Mucosa of rectum (tissue), 2 donors: ENCODE measurements around the gene NPAS3.

Experiments used
- H3K27ac ChIP-seq, 2 donors: one replicate each; pipeline ENCODE4 v1.7.0; 2013; ENCODE audit warnings: inconsistent platforms in 2 of 2, low read depth in 2 of 2, low read length in 2 of 2
- H3K27me3 ChIP-seq, 2 donors: one replicate each; pipeline ENCODE4 v1.7.0; 2013; ENCODE audit warnings: low read length in 2 of 2; ENCODE audit not compliant: control insufficient read depth in 2 of 2, insufficient read depth in 2 of 2
- H3K36me3 ChIP-seq, 2 donors: one replicate each; pipeline ENCODE4 v1.7.0; 2013; ENCODE audit warnings: low read length in 2 of 2; ENCODE audit not compliant: control insufficient read depth in 2 of 2, insufficient read depth in 2 of 2
- H3K4me1 ChIP-seq, 2 donors: one replicate each; pipeline ENCODE4 v1.7.0; 2013; ENCODE audit warnings: low read length in 2 of 2, mild to moderate bottlenecking in 1 of 2; ENCODE audit not compliant: control insufficient read depth in 2 of 2, insufficient read depth in 2 of 2
- H3K4me3 ChIP-seq, 2 donors: one replicate each; pipeline ENCODE4 v1.7.0; 2013; ENCODE audit warnings: low read length in 2 of 2
- H3K9ac ChIP-seq, 2 donors: one replicate each; pipeline ENCODE4 v1.7.0; 2013; ENCODE audit warnings: low read length in 2 of 2, low read depth in 1 of 2, mild to moderate bottlenecking in 1 of 2
- H3K9me3 ChIP-seq, 2 donors: one replicate each; pipeline ENCODE4 v1.7.0; 2013; ENCODE audit warnings: low read length in 2 of 2; ENCODE audit not compliant: control insufficient read depth in 2 of 2
- donor health status: healthy.
- donor health status: Normal muscosa, but diverticular disease.

The NPAS3 gene

DNA sequence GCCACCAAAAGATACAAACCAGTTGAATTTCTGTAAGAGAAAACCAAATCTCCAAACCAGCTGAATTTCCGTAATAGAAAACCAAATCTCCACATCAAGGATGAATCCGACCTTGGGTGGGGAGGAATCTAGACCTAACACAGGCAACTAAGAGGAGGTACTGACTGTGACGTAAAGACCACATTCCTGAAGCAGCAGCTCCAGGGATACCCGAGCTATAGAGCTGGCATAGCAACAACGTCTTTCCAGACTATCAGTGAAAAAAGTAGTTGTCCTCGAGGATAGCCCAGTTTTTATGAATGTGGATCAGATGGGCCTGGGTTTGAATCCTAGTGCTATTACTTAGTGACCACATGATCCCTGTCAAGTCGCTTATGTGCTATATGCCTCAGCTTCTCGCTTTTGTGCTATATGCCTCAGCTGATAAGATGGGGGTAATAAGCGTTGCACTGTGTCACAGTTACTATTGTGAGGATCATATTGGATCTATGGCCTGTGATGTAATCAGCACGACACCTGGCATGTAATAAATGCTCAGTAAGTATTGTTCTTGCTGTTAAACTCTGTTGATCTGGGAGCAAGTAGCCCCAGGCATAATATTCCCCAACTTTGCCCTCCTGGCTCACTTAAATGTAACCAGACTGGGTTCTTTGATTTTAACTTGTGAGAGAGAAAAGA, 898.4 kb downstream of the NPAS3 start:
- Histone ChIP-seq H3K4me1 (peaks cover 0 to 4% of the 10 kb centered on the region in 2 donors), H3K36me3 (no peaks in the 10 kb centered on the region), H3K9me3 (no peaks in the 10 kb centered on the region), H3K4me3 (no peak overlapping the region), H3K9ac (no peak overlapping the region), H3K27ac (no peak overlapping the region), H3K27me3 (no peaks in the 10 kb centered on the region)

DNA sequence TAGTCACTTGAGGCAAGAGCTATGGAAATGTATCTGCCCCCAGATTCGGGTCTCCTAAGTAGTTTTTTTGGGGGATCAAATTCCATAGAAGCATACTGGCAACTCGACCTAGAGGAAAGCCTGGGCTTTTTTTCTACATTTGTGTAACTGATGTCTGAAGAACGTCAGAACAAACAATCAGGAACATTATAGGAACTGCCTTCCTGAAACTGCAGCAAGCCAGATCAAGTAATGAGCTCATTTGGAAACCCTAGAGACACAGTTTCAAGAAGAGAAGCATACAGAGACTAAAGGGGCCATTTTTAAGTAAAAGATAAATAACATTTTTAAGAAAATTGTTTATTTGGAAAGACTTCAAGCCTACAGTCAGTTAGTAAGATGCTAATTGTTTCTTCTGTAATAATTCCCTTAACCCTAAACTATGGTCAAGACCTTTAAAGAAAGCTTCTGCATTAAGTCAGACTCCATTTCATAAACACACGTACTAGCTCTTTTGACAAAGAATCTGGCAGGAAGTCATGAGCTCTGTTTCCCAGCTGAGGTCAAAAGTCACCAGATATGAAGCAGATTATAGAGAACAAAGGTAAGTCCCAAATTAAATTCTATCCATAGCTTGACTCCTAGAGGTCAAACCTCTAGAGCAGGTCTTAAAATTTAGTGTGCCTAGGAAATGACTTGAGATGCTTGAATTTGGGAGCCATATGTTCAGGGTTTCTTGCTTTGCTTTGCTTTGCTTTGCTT, 899.4 kb downstream of the NPAS3 start:
- no peaks in the 10 kb centered on the region for H3K27me3 ChIP-seq
- no peak overlapping the region for H3K4me3 ChIP-seq
- H3K9me3 ChIP-seq: no peaks in the 10 kb centered on the region
- H3K9ac ChIP-seq: no peak overlapping the region
- H3K4me1 ChIP-seq: peaks cover 0 to 7% of the 10 kb centered on the region in 2 donors
- H3K36me3 ChIP-seq: no peaks in the 10 kb centered on the region
- no peak overlapping the region for H3K27ac ChIP-seq

DNA sequence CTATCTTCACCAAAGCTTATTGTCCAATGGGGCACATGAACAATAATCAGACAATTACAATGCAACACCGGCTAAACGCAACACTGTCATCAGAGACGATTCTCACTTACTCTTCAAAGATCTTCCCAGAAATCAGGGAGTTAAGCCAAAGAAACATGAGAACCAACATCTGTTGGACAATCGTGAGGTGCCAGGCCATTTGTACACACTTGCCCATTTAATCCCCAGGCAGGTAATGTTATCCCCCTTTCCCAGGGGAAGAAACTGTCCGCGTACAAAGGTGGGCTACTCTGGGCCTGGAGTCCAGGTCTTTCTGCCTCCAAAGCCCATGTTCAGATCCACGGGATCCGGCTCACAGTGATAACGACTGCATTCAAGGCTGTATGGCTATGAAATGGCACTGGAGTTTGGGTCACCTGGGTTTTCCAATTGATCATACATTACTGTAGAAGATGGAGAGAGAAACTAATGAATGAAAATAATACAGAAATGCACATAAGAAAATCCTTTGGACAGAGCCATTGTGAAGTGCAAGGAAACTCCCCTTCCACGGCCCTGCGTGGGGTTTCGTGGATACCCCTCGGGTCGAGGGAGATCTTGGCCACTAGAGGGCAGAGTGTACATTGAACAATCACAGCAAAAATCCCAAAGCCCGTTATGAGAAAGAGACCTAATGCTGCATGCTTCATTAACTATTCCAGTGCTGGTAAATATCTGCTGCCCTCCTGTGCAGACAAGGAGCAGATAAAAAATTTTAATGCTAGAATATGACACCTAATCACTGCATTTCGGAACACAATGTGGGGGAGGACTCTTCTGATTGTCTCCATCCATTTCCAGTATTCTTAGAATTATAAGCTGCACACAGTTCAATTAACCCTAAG, 900.8 kb downstream of the NPAS3 start:
- H3K4me1 ChIP-seq: peaks cover 0 to 7% of the 10 kb centered on the region in 2 donors
- H3K4me3 ChIP-seq: no peak overlapping the region
- no peaks in the 10 kb centered on the region for H3K27me3 ChIP-seq
- no peak overlapping the region for H3K9ac ChIP-seq
- H3K36me3 ChIP-seq: no peaks in the 10 kb centered on the region
- no peak overlapping the region for H3K27ac ChIP-seq
- H3K9me3 ChIP-seq: no peaks in the 10 kb centered on the region

DNA sequence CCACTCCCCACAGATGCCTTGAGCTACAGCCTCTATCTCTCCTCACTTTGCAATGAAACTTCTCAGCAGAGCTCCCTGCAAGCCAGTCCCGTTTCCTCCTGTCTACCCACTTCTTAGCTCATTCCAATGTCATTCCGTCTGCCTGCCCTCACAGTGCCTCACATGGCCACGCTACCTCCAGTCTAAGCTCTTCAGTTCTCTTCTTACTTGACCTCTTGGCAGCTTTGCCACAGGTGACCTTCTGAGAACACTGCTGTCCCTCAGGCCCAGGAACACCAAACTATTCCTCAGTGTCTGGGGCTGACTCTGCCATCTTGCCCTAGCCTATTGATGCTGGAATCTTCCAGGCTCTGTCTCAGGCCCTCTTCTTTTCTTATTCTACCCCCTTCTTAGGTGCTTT, 902.1 kb downstream of the NPAS3 start:
- H3K9me3 ChIP-seq: no peaks in the 10 kb centered on the region
- no peaks in the 10 kb centered on the region for H3K27me3 ChIP-seq
- H3K9ac ChIP-seq: no peak overlapping the region
- H3K4me1 ChIP-seq: peaks cover 0 to 7% of the 10 kb centered on the region in 2 donors
- H3K4me3 ChIP-seq: no peak overlapping the region
- H3K27ac ChIP-seq: no peak overlapping the region
- no peaks in the 10 kb centered on the region for H3K36me3 ChIP-seq

DNA sequence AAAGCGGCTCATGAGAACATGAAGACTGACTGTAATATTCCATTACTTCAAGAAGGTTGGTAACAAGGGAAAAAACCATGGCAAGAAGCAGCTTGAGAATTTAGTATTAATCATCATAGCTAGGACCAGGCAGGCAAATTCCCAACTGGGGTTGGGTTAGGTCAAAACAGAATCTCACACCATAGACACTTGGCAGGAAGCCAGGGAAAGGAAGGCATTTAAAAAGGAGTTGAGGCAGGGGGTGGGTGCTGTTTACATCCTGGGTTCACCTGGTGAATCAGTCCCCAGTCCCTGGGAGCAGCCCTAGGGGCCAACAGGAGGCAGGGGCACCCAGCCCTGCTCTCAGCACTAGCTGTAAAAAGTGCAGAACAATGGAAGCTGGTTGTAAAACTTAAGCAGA, 903.6 kb downstream of the NPAS3 start:
- Histone ChIP-seq H3K9me3 (no peaks in the 10 kb centered on the region), H3K27me3 (no peaks in the 10 kb centered on the region), H3K4me3 (no peak overlapping the region), H3K36me3 (no peaks in the 10 kb centered on the region), H3K27ac (no peak overlapping the region), H3K4me1 (peaks cover 0 to 3% of the 10 kb centered on the region in 2 donors), H3K9ac (no peak overlapping the region)

DNA sequence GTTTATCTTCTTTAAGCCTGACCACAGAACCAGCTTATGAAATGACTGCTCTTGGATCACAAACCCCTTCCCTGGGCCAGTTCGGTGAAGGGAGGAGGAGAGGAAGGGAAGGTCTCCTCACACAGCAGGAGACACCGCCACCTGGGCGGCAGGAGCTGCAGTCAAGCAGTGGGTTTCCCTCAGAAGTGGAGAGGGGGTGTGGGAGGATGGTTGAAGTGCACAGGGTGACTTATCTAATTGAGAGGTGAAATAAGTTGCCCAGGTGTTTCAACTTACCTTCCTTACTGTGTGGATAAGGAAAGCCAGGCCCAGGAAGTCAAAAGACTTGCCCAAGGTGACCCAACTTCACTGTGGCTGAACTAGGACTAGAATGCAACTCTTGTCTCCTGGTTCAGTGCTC, 905.4 kb downstream of the NPAS3 start:
- no peak overlapping the region for H3K27ac ChIP-seq
- H3K27me3 ChIP-seq: no peaks in the 10 kb centered on the region
- H3K4me3 ChIP-seq: no peak overlapping the region
- H3K9me3 ChIP-seq: no peaks in the 10 kb centered on the region
- peaks cover 0 to 3% of the 10 kb centered on the region in 2 donors for H3K4me1 ChIP-seq
- H3K9ac ChIP-seq: no peak overlapping the region
- no peaks in the 10 kb centered on the region for H3K36me3 ChIP-seq

DNA sequence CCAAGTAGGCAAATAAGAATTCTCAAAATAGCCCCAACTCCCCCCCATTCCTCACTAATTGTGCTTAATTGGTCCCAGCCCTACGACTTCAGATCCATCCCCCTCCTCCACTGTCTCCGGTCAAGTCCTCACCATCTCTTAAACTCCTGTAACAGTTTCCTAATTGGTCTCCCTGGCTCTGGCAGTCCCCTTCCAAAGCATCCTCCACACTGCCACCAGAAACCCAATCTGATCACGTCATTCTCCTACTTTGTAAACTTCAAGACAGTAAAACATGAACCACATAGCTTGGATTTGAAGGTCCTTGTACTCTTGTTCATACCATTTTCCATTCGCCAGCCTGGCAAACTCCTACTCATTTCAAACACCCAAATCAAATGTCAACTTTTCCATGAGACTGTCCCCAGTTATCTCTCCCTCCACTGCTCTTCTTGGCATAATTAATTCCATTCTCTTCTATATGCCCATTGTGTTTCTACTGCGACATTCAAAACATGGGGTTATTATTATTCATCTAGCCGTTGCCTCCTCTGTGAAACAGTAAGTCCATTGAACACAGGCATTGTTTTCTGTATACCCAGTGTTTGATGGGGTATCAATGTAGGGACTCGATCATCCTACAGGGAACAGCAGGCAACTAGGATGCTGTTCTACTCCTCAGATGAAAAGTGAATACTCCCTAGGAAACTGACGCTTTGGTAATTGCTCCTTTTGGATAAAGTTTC, 907.6 kb downstream of the NPAS3 start:
- no peaks in the 10 kb centered on the region for H3K27me3 ChIP-seq
- no peak overlapping the region for H3K27ac ChIP-seq
- no peaks in the 10 kb centered on the region for H3K36me3 ChIP-seq
- H3K4me3 ChIP-seq: no peak overlapping the region
- no peaks in the 10 kb centered on the region for H3K9me3 ChIP-seq
- no peak overlapping the region for H3K9ac ChIP-seq
- peaks cover 0 to 3% of the 10 kb centered on the region in 2 donors for H3K4me1 ChIP-seq

DNA sequence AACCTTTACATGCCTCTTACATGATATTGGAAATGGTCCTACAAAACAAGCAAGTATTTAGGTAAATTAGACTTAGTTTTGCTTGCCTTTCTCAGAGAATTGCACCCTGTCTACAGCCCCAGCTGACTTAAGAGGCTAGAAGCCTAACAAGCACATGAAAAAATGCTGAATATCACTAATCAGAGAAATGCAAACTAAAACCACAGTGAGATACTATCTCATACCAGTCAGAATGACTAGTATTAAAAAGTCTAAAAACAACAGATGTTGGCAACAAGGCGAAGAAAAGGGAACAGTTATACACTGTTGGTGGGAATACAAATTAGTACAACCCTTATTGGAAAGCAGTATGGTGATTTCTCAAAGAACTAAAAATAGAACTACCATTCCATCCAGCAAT, 908.4 kb downstream of the NPAS3 start:
- H3K9ac ChIP-seq: no peak overlapping the region
- H3K4me1 ChIP-seq: peaks cover 0 to 3% of the 10 kb centered on the region in 2 donors
- no peaks in the 10 kb centered on the region for H3K27me3 ChIP-seq
- H3K27ac ChIP-seq: no peak overlapping the region
- H3K9me3 ChIP-seq: no peaks in the 10 kb centered on the region
- no peaks in the 10 kb centered on the region for H3K36me3 ChIP-seq
- no peak overlapping the region for H3K4me3 ChIP-seq

DNA sequence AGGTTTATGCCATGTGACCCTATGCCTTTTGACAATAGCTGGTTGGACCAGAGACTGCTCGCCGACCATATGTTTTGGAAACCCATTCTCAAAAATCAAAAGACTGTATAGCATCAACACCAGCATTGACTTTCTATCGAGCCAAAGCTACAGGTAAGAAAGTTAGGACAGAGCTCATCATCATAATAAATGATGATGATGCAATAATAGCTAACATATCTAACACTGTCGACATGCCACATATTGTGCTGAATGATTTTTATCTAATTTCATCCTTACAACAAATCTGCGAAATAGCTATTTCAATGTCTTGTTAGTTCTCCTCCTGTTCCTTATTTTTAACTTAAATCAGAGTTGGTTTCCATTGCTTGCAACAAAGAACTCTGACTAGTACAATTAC, 909.3 kb downstream of the NPAS3 start:
- no peak overlapping the region for H3K9ac ChIP-seq
- H3K4me3 ChIP-seq: no peak overlapping the region
- H3K27me3 ChIP-seq: no peaks in the 10 kb centered on the region
- no peaks in the 10 kb centered on the region for H3K9me3 ChIP-seq
- H3K36me3 ChIP-seq: no peaks in the 10 kb centered on the region
- no peak overlapping the region for H3K27ac ChIP-seq
- no peaks in the 10 kb centered on the region for H3K4me1 ChIP-seq
